OCI-LY1 (cell line): Measurements from ENCODE around the gene RFX1.

ENCODE experiments used
- CTCF ChIP-seq: fragments of 200-600 bp; sonication (generic), shearing (Covaris generic); IDR thresholded peaks from 2 replicates; pipeline ENCODE4 v1.5.1; 2017; ENCODE audit warnings: mild to moderate bottlenecking, antibody characterized with exemption, low read length, moderate library complexity, mixed read lengths
- EZH2 ChIP-seq: fragments of 200-600 bp; sonication (generic), shearing (Covaris generic); IDR thresholded peaks from 2 replicates; pipeline ENCODE4 v1.8.0; 2017; ENCODE audit warnings: borderline replicate concordance, mixed run types, mild to moderate bottlenecking, antibody characterized with exemption, low read length, moderate library complexity, mixed read lengths

- no peak for TF ChIP-seq CTCF
- TF ChIP-seq EZH2 = no peak
Measured at GRCh38 chr19:13995878-13996765, 10.0 kb downstream of the RFX1 start.
